T-helper 2 cell treated with Interferon-gamma antibody and Interleukin-4, amounts not matched to agents 5 μg/mL and 100 μg/mL, for 36 hours (primary cell): ENCODE results near the gene OMG.
"Not testable (repeated sequence)": the region's sequence is repeated elsewhere in the genome, so short reads cannot be mapped to it uniquely, and the experiment has no call there.

Source experiments
- DNase-seq: peaks from one replicate; pipeline ENCODE4 v3.0.0; 2021; ENCODE audit warnings: low spot score
- H3K27ac Mint-ChIP-seq: one replicate; pipeline ENCODE4 v1.8.0; 2021; ENCODE audit warnings: mild to moderate bottlenecking, mixed read lengths
- H3K27me3 Mint-ChIP-seq: one replicate; pipeline ENCODE4 v1.8.0; 2021; ENCODE audit warnings: low read depth, mixed read lengths
- H3K36me3 Mint-ChIP-seq: one replicate; pipeline ENCODE4 v1.8.0; 2021; ENCODE audit warnings: low read depth, mixed read lengths
- H3K4me1 Mint-ChIP-seq: one replicate; pipeline ENCODE4 v1.8.0; 2021; ENCODE audit warnings: low read depth, mixed read lengths
- H3K4me3 Mint-ChIP-seq: one replicate; pipeline ENCODE4 v1.8.0; 2022; ENCODE audit warnings: mild to moderate bottlenecking, moderate library complexity, mixed read lengths
- H3K9me3 Mint-ChIP-seq: one replicate; pipeline ENCODE4 v1.8.0; 2021; ENCODE audit warnings: mixed read lengths

Gene OMG

DNA sequence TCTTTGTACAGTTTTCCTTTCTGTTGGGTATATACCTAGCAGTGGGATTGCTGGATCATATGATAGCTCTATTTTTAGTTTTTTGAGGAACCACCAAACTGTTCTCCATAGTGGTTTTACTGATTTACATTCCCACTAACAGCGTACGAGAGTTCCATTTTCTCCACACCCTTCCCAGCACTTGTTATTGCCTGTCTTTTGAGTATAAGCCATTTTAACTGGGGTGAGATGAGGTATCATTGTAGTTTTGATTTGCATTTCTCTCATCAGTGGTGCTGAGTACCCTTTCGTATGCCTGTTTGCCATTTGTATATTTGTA is 17.7 kb upstream of the OMG start:
- Mint-ChIP-seq H3K27me3 (no peaks in the 10 kb centered on the region), H3K9me3 (no peaks in the 10 kb centered on the region), H3K4me1 (peaks cover 42% of the 10 kb centered on the region), H3K36me3 (peaks cover 63% of the 10 kb centered on the region), H3K4me3 (peak overlapping the region; percentile 95), H3K27ac (peak overlapping the region; percentile 98)
- DNase-seq, result no peak

DNA sequence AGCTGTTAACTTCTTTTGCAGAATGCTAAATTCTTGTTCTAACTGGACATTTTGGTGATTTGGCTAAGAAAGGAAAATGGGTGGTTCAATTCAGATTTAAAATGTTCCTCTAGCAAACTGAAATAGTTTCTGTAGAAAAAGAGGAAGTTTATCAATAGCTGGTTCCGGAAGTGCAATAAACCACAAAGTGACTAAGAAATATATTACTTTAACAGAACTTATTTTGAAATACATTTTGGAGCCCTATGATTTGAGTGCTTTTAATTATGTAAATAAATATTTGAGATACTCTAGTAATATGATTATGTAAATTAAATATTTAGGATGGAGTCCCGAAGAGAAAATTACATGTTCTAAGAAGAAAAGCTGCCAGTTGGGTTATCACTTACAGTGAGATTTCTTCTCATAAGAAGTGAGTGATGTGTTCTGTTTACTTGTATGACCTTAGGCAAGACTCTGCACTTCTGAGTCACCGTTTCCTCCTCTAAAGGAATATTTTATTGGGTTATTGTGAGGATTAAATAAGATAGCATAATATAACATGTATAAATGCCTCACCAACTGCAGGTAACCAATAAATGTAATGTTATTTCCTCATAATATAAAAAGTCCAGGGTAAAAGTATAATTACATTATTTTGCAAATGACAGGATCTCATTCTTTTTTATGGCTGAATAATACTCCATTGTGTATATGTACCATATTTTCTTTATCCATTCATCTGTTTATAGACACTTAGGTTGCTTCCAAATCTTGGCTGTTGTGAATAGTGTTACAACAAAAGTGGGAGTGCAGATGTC is 17.1 kb upstream of the OMG start, which contains the start of gene EVI2B:
EVI2B (minus strand) TSS at position 73 of the 800 bp plus-strand sequence. CDS start 8,445 bp downstream, outside the sequence.
- peaks cover 44% of the 10 kb centered on the region for H3K4me1 Mint-ChIP-seq
- H3K9me3 Mint-ChIP-seq, result no peaks in the 10 kb centered on the region
- peak within 1 kb of the TSS; percentile 95 for H3K4me3 Mint-ChIP-seq
- DNase-seq, result no peak
- H3K36me3 Mint-ChIP-seq, result peaks cover 59% of the 10 kb centered on the region
- H3K27ac Mint-ChIP-seq, result peak within 1 kb of the TSS; percentile 98
- H3K27me3 Mint-ChIP-seq, result no peaks in the 10 kb centered on the region

DNA sequence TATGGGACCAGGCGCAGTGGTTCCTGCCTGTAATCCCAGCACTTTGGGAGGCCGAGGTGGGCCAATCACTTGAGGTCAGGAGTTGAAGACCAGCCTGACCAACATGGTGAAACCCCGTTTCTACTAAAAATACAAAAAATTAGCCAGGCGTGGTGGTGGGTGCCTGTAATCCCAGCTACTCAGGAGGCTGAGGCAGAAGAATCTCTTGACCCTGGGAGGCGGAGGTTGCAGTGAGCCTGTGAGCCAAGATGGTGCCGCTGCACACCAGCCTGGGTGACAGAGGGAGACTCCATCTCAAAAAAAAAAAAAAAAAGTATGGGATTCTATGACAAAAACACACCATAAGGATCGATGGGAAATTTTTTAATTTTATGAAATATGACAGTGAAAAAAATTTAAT is 15.2 kb upstream of the OMG start:
- H3K36me3 Mint-ChIP-seq, result peaks cover 56% of the 10 kb centered on the region
- H3K9me3 Mint-ChIP-seq, H3K27me3 Mint-ChIP-seq, DNase-seq: not testable (repeated sequence)
- peak overlapping the region; percentile 86 for H3K4me3 Mint-ChIP-seq
- peaks cover 52% of the 10 kb centered on the region for H3K4me1 Mint-ChIP-seq
- peak overlapping the region; percentile 97 for H3K27ac Mint-ChIP-seq

DNA sequence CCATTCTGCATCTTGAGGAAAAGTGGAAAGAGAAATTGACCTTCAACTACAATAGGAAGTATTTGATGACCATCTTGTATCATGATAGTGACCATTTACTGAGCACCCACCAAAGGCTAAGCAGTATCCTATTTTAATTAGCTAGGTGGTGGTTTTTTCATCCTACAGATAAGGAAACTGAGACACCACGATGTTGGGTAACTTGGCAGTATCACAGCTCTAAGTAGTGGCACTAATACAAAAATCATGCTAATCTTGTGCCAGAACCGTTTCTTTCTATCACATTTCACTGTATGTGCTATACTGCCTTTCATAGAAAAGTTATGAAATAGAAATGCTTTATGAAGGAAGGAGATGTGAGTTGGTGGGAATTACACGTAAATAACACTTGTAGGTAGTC is 14.5 kb upstream of the OMG start:
- Mint-ChIP-seq H3K27ac (peak overlapping the region; percentile 97), H3K9me3 (no peaks in the 10 kb centered on the region), H3K36me3 (peaks cover 54% of the 10 kb centered on the region), H3K4me3 (peak overlapping the region; percentile 86), H3K27me3 (no peaks in the 10 kb centered on the region), H3K4me1 (peaks cover 52% of the 10 kb centered on the region)
- DNase-seq, result no peak

DNA sequence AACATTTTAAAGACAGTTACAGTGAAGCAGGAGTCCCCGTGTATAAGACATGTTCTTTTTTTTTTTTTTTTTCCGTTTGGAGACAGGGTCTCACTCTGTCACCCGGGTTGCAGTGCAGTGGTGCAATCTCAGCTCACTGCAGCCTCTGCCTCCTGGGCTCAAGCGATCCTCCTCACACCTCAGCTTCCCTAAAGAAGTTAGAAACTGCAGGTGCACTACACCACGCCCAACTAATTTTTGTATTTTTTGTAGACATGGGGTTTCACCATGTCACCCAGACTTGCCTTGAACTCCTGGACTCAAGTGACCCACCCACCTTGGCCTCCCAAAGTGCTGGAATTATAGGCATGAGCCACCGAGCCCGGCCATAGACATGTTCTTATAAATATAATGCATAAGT is 13.8 kb upstream of the OMG start:
- peak overlapping the region; percentile 97 for H3K27ac Mint-ChIP-seq
- H3K36me3 Mint-ChIP-seq, result peaks cover 56% of the 10 kb centered on the region

DNA sequence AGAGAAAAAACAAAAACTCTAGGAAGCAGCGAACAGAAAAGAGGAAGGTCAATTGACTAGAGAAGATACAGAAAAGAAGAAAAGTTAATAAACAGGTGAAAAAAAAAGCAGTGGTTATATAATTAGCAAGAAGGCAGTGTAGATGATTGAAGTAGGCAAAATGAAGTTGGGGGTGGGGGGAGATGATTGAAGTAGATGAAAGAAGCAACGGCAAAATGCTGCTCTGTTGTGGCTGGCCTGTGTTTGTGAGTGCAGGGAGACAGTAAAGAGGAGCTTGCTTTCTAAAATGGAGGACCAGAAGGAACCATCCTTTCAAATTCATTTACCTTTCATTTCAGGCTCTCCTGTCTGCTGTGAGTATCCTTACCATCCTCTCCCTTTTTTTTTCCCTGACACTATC is 13.2 kb upstream of the OMG start:
- no peaks in the 10 kb centered on the region for H3K27me3 Mint-ChIP-seq
- DNase-seq, result no peak
- H3K36me3 Mint-ChIP-seq, result peaks cover 63% of the 10 kb centered on the region
- H3K9me3 Mint-ChIP-seq, result no peaks in the 10 kb centered on the region
- peak overlapping the region; percentile 96 for H3K27ac Mint-ChIP-seq
- peak overlapping the region; percentile 86 for H3K4me3 Mint-ChIP-seq
- peaks cover 54% of the 10 kb centered on the region for H3K4me1 Mint-ChIP-seq

More for the DNA sequence above, 13.8 kb upstream of the OMG start:
- Mint-ChIP-seq H3K4me3 (peak overlapping the region; percentile 86), H3K27me3 (no peaks in the 10 kb centered on the region), H3K4me1 (peaks cover 55% of the 10 kb centered on the region), H3K9me3 (no peaks in the 10 kb centered on the region)
- DNase-seq, result no peak

DNA sequence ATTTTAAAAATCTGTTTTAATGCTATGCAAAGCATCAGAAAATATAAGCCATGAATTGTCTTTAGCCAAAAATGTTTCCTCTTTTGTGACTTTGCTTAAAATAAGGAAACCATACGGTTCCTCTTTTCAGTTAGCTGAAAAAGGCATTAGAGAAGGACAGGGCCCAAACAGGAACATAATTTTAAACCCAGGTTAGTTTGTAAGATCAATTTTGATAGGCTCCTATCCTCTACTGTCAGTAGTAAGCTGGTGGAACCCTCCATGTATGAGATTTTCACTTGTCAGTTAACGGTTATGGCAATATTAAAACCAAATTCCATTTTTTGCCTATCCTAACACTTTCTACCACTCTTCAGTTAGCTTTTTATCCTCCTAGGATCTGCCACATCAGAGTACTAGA is 12.5 kb upstream of the OMG start:
- Mint-ChIP-seq H3K4me1 (peaks cover 51% of the 10 kb centered on the region), H3K4me3 (peak overlapping the region; percentile 86), H3K36me3 (peaks cover 66% of the 10 kb centered on the region), H3K27ac (peak overlapping the region; percentile 96), H3K27me3 (no peaks in the 10 kb centered on the region), H3K9me3 (peaks cover 6% of the 10 kb centered on the region)
- no peak for DNase-seq

DNA sequence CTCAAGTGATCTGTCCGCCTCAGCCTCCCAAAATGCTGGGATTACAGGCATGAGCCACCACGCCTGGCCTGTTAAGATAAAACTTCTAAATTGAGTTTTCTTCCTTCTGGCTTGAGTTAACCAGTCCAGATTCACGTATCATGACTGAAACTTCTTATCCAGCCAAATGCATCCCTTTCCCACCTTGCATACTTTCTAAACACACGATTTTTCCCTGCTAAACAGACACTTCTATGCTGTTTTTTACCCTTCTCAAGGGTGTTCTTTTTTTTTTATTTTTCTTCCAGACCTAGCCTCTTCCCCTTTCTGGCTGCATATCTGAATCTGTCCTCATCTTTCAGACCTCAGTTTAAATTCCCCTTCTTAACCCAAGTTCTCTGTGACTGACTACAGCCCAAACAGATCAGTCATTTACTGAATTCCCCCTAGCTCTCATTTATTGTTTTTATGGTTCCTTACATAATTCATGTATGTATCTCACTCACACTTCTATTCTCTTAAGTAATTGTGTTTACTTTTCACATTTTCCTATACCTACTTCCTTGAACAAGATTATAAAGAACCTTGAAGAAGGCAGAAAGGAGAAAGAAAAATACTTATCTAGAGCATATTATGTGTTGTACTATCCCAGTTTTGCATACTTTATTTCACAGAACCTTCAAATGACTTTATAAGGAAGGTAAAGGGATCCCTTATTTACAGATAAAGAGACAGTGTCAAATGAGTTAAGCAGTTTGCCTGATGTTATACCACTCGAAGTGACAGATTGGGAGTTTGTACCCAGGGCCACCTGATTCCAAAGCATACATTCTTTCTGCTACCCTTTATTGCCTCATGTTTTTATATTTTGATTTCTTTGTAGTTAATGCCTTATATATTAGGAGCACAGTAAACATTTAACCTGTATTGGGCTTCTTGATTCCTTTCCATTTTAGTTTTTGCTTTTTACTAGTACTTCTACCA is 11.6 kb upstream of the OMG start:
- peaks cover 10% of the 10 kb centered on the region for H3K9me3 Mint-ChIP-seq
- no peaks in the 10 kb centered on the region for H3K27me3 Mint-ChIP-seq
- peak overlapping the region; percentile 96 for H3K27ac Mint-ChIP-seq
- peaks cover 50% of the 10 kb centered on the region for H3K4me1 Mint-ChIP-seq
- H3K36me3 Mint-ChIP-seq, result peaks cover 69% of the 10 kb centered on the region
- H3K4me3 Mint-ChIP-seq, result peak overlapping the region; percentile 86
- DNase-seq, result no peak

DNA sequence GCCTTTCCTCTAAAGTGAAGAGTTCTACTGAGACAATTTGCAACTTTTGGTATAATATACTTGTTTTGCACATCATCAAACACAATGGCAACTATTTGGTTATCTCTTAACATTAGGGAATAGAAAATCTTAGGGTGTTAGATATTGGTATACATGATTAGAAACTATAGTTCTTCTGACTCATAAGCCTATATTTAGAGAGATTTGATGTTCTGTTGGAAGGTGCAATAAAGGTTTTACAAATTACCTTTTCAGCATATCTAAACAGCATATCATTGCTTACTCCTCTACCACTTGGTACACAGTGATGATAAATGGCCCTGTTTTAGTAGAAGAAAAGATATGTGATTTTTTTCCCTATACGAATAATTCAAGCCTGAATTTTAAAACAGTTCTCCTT is 10.6 kb upstream of the OMG start:
- no peaks in the 10 kb centered on the region for H3K27me3 Mint-ChIP-seq
- no peak overlapping the region for H3K27ac Mint-ChIP-seq
- H3K4me1 Mint-ChIP-seq, result peaks cover 50% of the 10 kb centered on the region
- H3K9me3 Mint-ChIP-seq, result peaks cover 10% of the 10 kb centered on the region
- DNase-seq, result no peak
- H3K4me3 Mint-ChIP-seq, result peak overlapping the region; percentile 86
- H3K36me3 Mint-ChIP-seq, result peaks cover 78% of the 10 kb centered on the region

DNA sequence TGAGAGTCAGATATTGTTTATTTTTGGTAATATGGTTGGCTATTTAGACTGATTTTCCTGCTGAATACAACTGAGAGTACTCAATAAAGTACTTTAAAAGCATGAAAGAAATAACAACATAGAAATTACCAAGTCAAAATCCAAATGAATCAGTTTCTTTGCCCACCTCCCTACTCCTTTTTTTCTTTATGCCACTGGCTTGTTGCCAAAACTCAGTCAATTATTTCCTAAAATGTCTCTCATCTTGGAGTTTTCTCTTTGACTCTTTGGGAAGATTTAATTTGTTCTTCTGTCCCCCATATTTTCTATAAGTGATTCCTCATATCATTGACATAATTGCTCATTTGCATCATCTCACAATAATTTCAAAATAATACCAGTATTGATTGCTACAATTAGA is 2.6 kb upstream of the OMG start:
- Mint-ChIP-seq H3K27ac (no peak overlapping the region), H3K27me3 (no peaks in the 10 kb centered on the region), H3K4me3 (no peak overlapping the region), H3K36me3 (peaks cover 28% of the 10 kb centered on the region), H3K4me1 (peaks cover 6% of the 10 kb centered on the region), H3K9me3 (peaks cover 4% of the 10 kb centered on the region)
- DNase-seq, result no peak

DNA sequence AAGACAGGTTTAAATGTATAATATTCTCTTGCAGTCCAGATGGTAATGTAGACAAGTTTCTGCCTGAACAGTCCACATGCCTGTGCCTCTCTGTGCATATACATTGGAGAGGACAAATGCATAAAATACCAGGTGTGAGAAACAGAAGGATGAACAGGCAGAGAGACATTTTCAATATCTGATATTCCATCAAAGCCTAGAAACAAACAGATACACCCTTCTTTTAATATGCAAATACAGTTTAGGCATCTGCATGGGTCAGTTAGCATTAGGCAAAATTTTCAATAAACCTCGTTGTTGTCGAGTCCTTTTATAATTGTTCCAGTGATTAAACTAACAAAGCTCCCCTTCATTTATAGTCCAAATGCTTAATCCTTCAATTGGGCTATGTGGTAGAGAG is 897 bp downstream of the OMG start:
- no peak for DNase-seq
- Mint-ChIP-seq H3K27ac (no peak overlapping the region), H3K4me3 (no peak overlapping the region), H3K9me3 (no peaks in the 10 kb centered on the region), H3K27me3 (no peaks in the 10 kb centered on the region), H3K36me3 (peaks cover 5% of the 10 kb centered on the region), H3K4me1 (peaks cover 3% of the 10 kb centered on the region)

DNA sequence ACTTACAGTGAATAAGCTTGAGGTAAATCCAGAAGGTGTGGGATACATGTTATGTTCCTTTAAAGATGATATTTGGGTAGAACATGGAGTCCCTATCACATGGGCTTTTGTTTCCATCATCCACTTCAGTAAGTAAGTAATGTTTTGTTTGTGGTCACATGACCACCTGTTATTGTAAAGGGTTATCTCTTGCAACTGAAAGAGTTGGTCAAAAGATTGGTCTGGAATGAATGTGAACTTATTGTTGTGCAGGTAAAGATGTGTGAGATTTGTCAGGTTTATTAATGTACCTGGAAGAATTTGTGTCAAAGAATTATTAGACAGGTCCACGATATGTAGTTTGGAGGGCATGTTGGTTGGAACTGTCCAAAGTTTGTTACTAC is 1.6 kb downstream of the OMG start:
- no peak overlapping the region for H3K4me3 Mint-ChIP-seq
- H3K27me3 Mint-ChIP-seq, result no peaks in the 10 kb centered on the region
- no peaks in the 10 kb centered on the region for H3K9me3 Mint-ChIP-seq
- peaks cover 5% of the 10 kb centered on the region for H3K36me3 Mint-ChIP-seq
- H3K4me1 Mint-ChIP-seq, result peaks cover 4% of the 10 kb centered on the region
- no peak overlapping the region for H3K27ac Mint-ChIP-seq
- DNase-seq, result no peak

DNA sequence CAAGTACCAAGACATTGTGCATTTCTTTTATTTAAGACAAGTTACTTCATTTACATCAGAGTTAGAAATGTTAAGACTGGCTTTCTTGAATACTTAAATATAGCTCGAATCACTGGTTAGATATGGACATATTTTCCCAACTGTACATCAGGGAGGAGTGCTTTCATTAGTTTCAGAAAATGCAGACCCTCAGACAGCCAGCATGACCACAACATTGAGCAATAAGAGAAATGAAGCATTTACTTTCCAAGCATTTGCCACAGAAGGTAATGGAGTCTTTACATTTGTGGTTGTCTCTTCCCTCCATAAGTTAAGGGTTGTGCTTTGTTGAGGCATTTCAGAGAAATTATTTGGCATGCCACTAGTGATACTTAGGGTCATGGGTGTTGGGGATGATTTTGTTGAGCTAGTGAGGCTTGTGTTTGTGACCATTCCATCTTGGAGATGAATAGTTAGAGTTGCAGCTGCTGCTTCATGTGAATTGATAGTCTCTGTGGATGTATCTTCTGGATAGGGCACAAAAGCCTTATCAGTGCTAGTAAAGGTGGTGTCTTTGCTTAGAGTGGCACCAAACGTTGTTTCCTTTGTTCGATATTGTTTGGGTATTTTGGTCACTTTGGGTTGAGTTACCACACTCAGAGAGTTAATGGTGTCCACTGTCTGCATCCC is 2.1 kb downstream of the OMG start:
- no peaks in the 10 kb centered on the region for H3K27me3 Mint-ChIP-seq
- H3K36me3 Mint-ChIP-seq, result peaks cover 5% of the 10 kb centered on the region
- H3K4me1 Mint-ChIP-seq, result peaks cover 8% of the 10 kb centered on the region
- no peak overlapping the region for H3K4me3 Mint-ChIP-seq
- DNase-seq, result no peak
- H3K27ac Mint-ChIP-seq, result no peak overlapping the region
- no peaks in the 10 kb centered on the region for H3K9me3 Mint-ChIP-seq

DNA sequence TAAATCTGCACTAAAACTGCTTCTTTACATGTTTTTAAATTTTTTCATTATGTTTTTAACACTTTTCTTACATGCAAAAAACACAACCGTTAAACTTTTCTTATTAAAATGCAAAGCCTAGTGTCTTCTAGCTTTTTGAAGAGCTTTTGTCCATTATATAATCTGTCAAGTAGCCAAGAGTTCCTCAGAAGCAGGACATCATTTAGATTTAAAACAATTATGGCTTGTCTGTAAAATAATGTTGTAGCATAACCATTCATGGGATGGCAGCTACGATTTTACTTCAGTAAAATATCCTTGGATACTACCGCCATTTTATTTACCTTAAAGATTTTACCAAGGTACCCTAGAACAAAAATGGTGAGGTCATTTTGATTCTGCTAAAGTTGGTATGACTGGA is 2.8 kb downstream of the OMG start:
- DNase-seq, result no peak
- no peaks in the 10 kb centered on the region for H3K9me3 Mint-ChIP-seq
- no peak overlapping the region for H3K27ac Mint-ChIP-seq
- H3K36me3 Mint-ChIP-seq, result peaks cover 5% of the 10 kb centered on the region
- H3K4me3 Mint-ChIP-seq, result no peak overlapping the region
- no peaks in the 10 kb centered on the region for H3K27me3 Mint-ChIP-seq
- H3K4me1 Mint-ChIP-seq, result peaks cover 8% of the 10 kb centered on the region
